Measurements from ENCODE around the gene SIPA1L3. TPM values are rescaled to one million over a fixed set of nuclear protein-coding genes. Genes with fewer than 3 reads are reported as not detected.

The SIPA1L3 gene
- total and polyA plus RNA-seq, 9 of the 15 experiments (the other 6 are each of a cell fraction or from before 2014, with no cell fraction given) = 0.01 to 6.1 (median 2.5) TPM

DNA sequence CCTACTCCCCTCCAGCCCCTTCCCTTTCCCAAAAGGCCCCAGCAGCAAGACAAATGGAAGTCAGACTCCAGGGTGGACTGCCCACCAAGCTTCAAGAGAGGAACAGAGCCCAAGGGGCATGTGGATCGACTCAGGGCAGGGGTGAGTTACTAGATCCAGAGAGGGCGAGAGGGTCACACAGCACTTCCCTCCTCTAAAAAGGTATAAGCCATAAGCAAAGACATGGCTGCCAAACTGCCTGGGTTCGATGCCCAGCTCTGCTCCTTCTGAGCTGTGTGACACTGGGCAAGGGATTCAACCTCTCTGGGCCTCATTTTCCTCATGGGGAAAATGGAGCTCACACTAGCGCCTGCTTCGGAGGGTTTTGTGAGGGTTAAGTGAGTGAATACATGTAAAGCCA is 345.4 kb downstream of the SIPA1L3 start:
- Histone ChIP-seq H3K4me2 (ENCODE audit: insufficient read depth, low read length) (no peak overlapping the region), H3K9ac (ENCODE audit: insufficient read depth in 1 of 2, low read depth in 2 of 2, low read length in 2 of 2) (no peak overlapping the region; a peak in 1 of 4 replicates), H3K27ac (ENCODE audit: extremely low read depth, low read depth, low read length) (no peak overlapping the region), H3K4me3 (no peak overlapping the region), H3K79me2 (ENCODE audit: control insufficient read depth, insufficient read depth, low read length) (peaks cover 39% of the 10 kb centered on the region), H3K9me1 (ENCODE audit: control insufficient read depth, insufficient read depth, low read length) (no peaks in the 10 kb centered on the region), H3K4me1 (replicated peaks in 1 of 2; ENCODE audit: control insufficient read depth in 2 of 2, insufficient read depth in 2 of 2, low read length in 2 of 2) (peaks cover 10 to 54% of the 10 kb centered on the region in 2 experiments; a peak in 4 of 5 replicates), H3K27me3 (ENCODE audit: control insufficient read depth in 2 of 2, insufficient read depth in 2 of 2, low read length in 2 of 2) (no peaks in the 10 kb centered on the region), H2AFZ (ENCODE audit: low read depth, low read length) (no peak overlapping the region), H4K20me1 (replicated peaks; ENCODE audit: control insufficient read depth, insufficient read depth, low read length) (no peaks in the 10 kb centered on the region), H3K9me3 (replicated peaks; ENCODE audit: control insufficient read depth, insufficient read depth, low read depth, low read length) (no peaks in the 10 kb centered on the region), H3K36me3 (ENCODE audit: control insufficient read depth, insufficient read depth, low read length) (peaks cover 31% of the 10 kb centered on the region; the same call in 2 of the 3 replicates)
- DNase-seq (ENCODE audit: extremely low read depth in 1 of 4, low spot score in 3 of 4) (peak in 1 of 4 experiments; percentile 4), ATAC-seq (no peak), FAIRE-seq (no peak)
- POLR2A ChIA-PET = interaction anchor here (0.6 to 1.0 kb wide), 3 partner anchors 9 to 122 kb away, joined by 3 to 4 read pairs (median 4); partner anchors contain the start of gene PSMD8
- intact Hi-C loops (cut with micrococcal nuclease) (no loop called here), in situ Hi-C loops (cut with MboI) (no loop called here)
- TF ChIP-seq ZFP36 (IDR thresholded peaks at IDR 0.05; ENCODE audit: low read depth, low read length, partially characterized antibody) = peak; percentile 66
- peak; percentile 50; the same call in 1 of the 2 replicates for TF ChIP-seq ADNP (tag; IDR thresholded peaks at IDR 0.05)
- 0 out of 4 replicates have a peak, but pooled peaks of 1 of the 2 experiments have one; percentile 9 for TF ChIP-seq RCOR1 (IDR thresholded peaks at IDR 0.05; ENCODE audit: borderline replicate concordance in 1 of 2, low read depth in 2 of 2, low read length in 2 of 2)
- no peak for TF ChIP-seq LCOR (CRISPR knock-in tag; IDR thresholded peaks at IDR 0.05)
- TF ChIP-seq KDM1A (IDR thresholded peaks at IDR 0.05) = peak in 1 of 2 experiments; percentile 69; a peak in 3 of 4 replicates
- TF ChIP-seq, protein P1, sequence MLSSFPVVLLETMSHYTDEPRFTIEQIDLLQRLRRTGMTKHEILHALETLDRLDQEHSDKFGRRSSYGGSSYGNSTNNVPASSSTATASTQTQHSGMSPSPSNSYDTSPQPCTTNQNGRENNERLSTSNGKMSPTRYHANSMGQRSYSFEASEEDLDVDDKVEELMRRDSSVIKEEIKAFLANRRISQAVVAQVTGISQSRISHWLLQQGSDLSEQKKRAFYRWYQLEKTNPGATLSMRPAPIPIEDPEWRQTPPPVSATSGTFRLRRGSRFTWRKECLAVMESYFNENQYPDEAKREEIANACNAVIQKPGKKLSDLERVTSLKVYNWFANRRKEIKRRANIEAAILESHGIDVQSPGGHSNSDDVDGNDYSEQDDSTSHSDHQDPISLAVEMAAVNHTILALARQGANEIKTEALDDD (IDR thresholded peaks at IDR 0.05) = no peak
- TF ChIP-seq GTF2E2 (tag; IDR thresholded peaks at IDR 0.05) = no peak
- peak; percentile 28; the same call in 1 of the 2 replicates for TF ChIP-seq HDAC2 (IDR thresholded peaks at IDR 0.05)
- TF ChIP-seq RBM25 (IDR thresholded peaks at IDR 0.05; ENCODE audit: low read depth, low read length, severe bottlenecking) = peak; percentile 27
- TF ChIP-seq ZNF121 (CRISPR knock-in tag; conservative IDR thresholded peaks at IDR 0.05) = peak; percentile 41; the same call in 1 of the 2 replicates
- TF ChIP-seq, protein P2, sequence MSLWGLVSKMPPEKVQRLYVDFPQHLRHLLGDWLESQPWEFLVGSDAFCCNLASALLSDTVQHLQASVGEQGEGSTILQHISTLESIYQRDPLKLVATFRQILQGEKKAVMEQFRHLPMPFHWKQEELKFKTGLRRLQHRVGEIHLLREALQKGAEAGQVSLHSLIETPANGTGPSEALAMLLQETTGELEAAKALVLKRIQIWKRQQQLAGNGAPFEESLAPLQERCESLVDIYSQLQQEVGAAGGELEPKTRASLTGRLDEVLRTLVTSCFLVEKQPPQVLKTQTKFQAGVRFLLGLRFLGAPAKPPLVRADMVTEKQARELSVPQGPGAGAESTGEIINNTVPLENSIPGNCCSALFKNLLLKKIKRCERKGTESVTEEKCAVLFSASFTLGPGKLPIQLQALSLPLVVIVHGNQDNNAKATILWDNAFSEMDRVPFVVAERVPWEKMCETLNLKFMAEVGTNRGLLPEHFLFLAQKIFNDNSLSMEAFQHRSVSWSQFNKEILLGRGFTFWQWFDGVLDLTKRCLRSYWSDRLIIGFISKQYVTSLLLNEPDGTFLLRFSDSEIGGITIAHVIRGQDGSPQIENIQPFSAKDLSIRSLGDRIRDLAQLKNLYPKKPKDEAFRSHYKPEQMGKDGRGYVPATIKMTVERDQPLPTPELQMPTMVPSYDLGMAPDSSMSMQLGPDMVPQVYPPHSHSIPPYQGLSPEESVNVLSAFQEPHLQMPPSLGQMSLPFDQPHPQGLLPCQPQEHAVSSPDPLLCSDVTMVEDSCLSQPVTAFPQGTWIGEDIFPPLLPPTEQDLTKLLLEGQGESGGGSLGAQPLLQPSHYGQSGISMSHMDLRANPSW (CRISPR knock-in tag; IDR thresholded peaks at IDR 0.05) = no peak
- TF ChIP-seq, protein P3, sequence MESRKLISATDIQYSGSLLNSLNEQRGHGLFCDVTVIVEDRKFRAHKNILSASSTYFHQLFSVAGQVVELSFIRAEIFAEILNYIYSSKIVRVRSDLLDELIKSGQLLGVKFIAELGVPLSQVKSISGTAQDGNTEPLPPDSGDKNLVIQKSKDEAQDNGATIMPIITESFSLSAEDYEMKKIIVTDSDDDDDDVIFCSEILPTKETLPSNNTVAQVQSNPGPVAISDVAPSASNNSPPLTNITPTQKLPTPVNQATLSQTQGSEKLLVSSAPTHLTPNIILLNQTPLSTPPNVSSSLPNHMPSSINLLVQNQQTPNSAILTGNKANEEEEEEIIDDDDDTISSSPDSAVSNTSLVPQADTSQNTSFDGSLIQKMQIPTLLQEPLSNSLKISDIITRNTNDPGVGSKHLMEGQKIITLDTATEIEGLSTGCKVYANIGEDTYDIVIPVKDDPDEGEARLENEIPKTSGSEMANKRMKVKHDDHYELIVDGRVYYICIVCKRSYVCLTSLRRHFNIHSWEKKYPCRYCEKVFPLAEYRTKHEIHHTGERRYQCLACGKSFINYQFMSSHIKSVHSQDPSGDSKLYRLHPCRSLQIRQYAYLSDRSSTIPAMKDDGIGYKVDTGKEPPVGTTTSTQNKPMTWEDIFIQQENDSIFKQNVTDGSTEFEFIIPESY (CRISPR knock-in tag; IDR thresholded peaks at IDR 0.05) = 0 out of 2 replicates have a peak, but pooled peaks have one; percentile 19
- TF ChIP-seq BCOR (IDR thresholded peaks at IDR 0.05) = peak; percentile 90
- peak; percentile 68; the same call in 1 of the 2 replicates for TF ChIP-seq SMARCA5 (IDR thresholded peaks at IDR 0.05)
- CTCF ChIA-PET (ENCODE audit: low intra/inter-chr PET ratio) = interaction anchor here (0.6 kb wide), 1 partner anchor 8 kb away, joined by 3 read pairs; no protein-coding TSS in a partner anchor
- no TSS peak for BruUV-seq (replicated peaks)
- WGBS (ENCODE audit: insufficient coverage, low coverage, missing lambda C conversion rate) = 95% methylated on average over 5 of the region's 5 CpGs

All from K562 (cell line).